VCaP (cell line): Measurements from ENCODE around the gene USP11.

Source experiments
- H3K27ac ChIP-seq: fragments of 450-650 bp; 2 replicates; pipeline ENCODE4 v1.5.1; 2017
- CTCF ChIP-seq: fragments of 450-650 bp; conservative IDR thresholded peaks from 2 replicates; pipeline ENCODE4 v1.5.1; 2017; ENCODE audit warnings: mild to moderate bottlenecking, moderate library complexity

The USP11 gene

GRCh38 chrX:47215291-47215900 is 17.4 kb upstream of the USP11 start:
- no peak for TF ChIP-seq CTCF
- peak overlapping the region; percentile 90; the same call in 1 of the 2 replicates for H3K27ac ChIP-seq

GRCh38 chrX:47216393-47216925 is 16.4 kb upstream of the USP11 start:
- H3K27ac ChIP-seq: peak overlapping the region; percentile 90
- no peak for TF ChIP-seq CTCF

- H3K27ac ChIP-seq: peak overlapping the region; percentile 90
- TF ChIP-seq CTCF: no peak
Measured at GRCh38 chrX:47217121-47217851, 15.5 kb upstream of the USP11 start.

- TF ChIP-seq CTCF: no peak
- peak overlapping the region; percentile 90 for H3K27ac ChIP-seq
Measured at GRCh38 chrX:47217852-47218279, 14.9 kb upstream of the USP11 start.

- TF ChIP-seq CTCF: no peak
- peak within 1 kb of the TSS; percentile 90 for H3K27ac ChIP-seq
Measured at GRCh38 chrX:47218280-47218919, 14.4 kb upstream of the USP11 start, which contains the start of gene CDK16. Gene CDK16, plus strand, starts transcription at chrX:47218681. Its CDS starts 4,877 bp downstream, at chrX:47223558.

GRCh38 chrX:47218920-47219815 is 13.6 kb upstream of the USP11 start:
- peak overlapping the region; percentile 90 for H3K27ac ChIP-seq
- no peak for TF ChIP-seq CTCF
